Astrocyte of the cerebellum (primary cell): ENCODE measurements around the gene CCDC121.
"Not testable (repeated sequence)": the region's sequence is repeated elsewhere in the genome, so short reads cannot be mapped to it uniquely, and the experiment has no call there.

ENCODE experiments used
- DNase-seq: peaks from one replicate; pipeline ENCODE4 v3.0.0-alpha.2; 2011; ENCODE audit warnings: low read depth
- H3K4me3 ChIP-seq: 2 replicates; pipeline ENCODE4 v1.5.1; 2011; ENCODE audit warnings: mild to moderate bottlenecking, low read depth, low read length, moderate library complexity
- CTCF ChIP-seq: IDR thresholded peaks from 2 replicates; pipeline ENCODE4 v1.5.1; 2012; ENCODE audit warnings: low read length, low read depth, moderate library complexity, mild to moderate bottlenecking; ENCODE audit errors: missing control alignments
- in situ Hi-C: cut with HindIII; loops from 2 replicates; pipeline ENCODE4 v1.10.0; 2017; ENCODE audit warnings: low sequenced_read_pairs

Gene CCDC121

GRCh38 chr2:27622921-27623384, 5.9 kb downstream of the CCDC121 start:
- in situ Hi-C loops, result no loop called here
- DNase-seq, result peak; percentile 85
- no peak overlapping the region for H3K4me3 ChIP-seq
- no peak for TF ChIP-seq CTCF

DNA sequence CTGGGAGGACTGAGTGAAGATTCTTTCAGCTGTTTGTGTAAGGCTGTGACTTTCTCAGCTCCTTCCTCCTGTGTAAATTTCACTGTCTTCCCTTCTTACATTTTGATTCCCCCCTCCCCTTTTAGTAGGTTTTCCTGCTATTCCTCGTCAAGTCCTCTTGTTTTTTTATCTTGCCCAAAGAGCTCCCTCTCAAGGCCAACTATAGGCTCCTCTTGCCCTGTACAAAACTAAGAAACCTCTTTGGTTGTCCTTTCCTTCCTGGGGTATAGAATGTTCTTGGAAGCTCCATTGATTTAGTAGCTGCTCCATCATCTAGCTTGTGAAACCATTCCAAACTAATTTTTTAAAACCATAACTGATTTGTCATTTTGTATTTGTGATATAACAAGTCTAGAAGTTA, 7.3 kb downstream of the CCDC121 start:
- in situ Hi-C loops, result no loop called here
- DNase-seq, result no peak
- H3K4me3 ChIP-seq, result no peak overlapping the region
- TF ChIP-seq CTCF, result peak; percentile 19

- DNase-seq, result no peak
- in situ Hi-C loops, result no loop called here
- H3K4me3 ChIP-seq, result no peak overlapping the region
- TF ChIP-seq CTCF, result no peak
Measured at GRCh38 chr2:27615316-27615715, 13.5 kb downstream of the CCDC121 start.

- no peak overlapping the region for H3K4me3 ChIP-seq
- no peak for DNase-seq
- no peak for TF ChIP-seq CTCF
- in situ Hi-C loops, result no loop called here
Measured at GRCh38 chr2:27613985-27614384, 14.8 kb downstream of the CCDC121 start.

- no peak for TF ChIP-seq CTCF
- no peak overlapping the region for H3K4me3 ChIP-seq
- in situ Hi-C loops, result no loop called here
- DNase-seq, result no peak
Measured at GRCh38 chr2:27606611-27607010, 22.2 kb downstream of the CCDC121 start.

DNA sequence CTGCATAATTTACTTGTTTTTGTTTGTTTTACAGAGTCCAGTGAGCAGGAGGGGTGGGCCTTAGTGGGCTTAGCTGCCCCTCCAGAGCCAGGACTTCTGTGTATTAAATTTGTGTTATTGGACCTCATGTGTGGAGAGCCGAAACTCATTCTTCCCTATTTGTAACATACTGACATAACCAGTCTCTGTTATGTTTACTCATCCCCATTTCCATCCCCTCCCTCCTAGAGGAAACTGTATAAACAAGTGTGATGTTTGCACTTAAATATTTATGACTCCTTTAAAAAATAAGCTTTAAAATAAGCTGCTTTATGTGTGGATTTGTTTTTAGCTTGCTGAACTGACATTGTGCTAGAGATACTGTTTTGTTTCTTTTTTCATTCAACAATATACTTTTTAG, 32.2 kb downstream of the CCDC121 start:
- no peak for TF ChIP-seq CTCF
- H3K4me3 ChIP-seq, result no peak overlapping the region
- in situ Hi-C loops, result no loop called here
- no peak for DNase-seq

DNA sequence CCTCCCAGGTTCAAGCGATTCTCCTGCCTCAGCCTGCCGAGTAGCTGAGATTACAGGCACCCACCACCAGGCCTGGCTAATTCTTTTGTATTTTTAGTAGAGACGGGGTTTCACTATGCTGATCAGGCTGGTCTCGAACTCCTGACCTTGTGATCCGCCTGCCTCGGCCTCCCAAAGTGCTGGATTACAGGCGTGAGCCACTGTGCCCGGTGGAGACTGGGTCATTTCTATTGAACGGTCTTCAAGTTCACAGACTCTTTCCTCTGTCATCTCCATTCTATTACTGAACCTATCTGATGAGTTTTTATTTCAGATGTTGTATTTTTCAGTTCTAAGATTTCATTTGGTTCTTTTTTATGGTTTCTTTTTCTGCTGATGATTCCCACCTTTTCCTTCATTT, 33.4 kb downstream of the CCDC121 start:
- H3K4me3 ChIP-seq, DNase-seq, in situ Hi-C loops: not testable (repeated sequence)

DNA sequence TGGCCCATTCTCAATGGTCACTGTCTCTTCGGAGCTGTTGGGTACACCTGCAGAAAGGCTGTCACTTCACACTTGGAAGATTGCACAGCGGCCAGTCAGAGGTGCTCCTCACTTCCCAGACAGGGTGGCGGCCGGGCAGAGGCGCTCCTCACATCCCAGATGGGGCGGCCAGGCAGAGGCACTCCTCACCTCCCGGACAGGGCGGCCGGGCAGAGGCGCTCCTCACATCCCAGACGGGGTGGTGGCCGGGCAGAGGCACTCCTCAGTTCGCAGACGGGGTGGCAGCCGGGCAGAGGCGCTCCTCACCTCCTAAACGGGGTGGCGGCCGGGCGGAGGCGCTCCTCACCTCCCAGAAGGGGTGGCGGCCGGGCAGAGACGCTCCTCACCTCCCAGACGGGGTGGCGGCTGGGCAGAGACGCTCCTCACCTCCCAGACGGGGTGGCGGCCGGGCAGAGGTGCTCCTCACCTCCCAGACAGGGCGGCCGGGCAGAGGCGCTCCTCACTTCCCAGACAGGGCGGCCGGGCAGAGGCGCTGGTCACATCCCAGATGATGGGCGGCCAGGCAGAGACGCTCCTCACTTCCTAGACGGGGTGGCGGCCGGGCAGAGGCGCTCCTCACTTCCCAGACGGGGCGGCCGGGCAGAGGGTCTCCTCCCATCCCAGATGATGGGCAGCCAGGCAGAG, 34.6 kb downstream of the CCDC121 start:
- in situ Hi-C loops, H3K4me3 ChIP-seq, DNase-seq: not testable (repeated sequence)
